Lower lobe of right lung (tissue), 2 donors: ENCODE data around the gene ITPR1. TPM values are rescaled to one million over a fixed set of nuclear protein-coding genes. Genes with fewer than 3 reads are reported as not detected.
A peak's percentile ranks its signal among the peaks of the same experiment; 100 is the strongest.

Experiments used
- ATAC-seq, 2 donors: fragments of 200-7000 bp; cut with Tn5 transposase; one replicate each; pipeline ENCODE4 v1.9.1; 2020 to 2022; ENCODE audit warnings: mild to moderate bottlenecking in 2 of 2, moderate library complexity in 2 of 2
- DNase-seq: peaks from one replicate; pipeline ENCODE4 v3.0.0-alpha.2; 2020
- H3K27ac ChIP-seq: fragments of 200-600 bp; one replicate; pipeline ENCODE4 v1.8.0; 2022
- H3K27me3 ChIP-seq: fragments of 200-600 bp; one replicate; pipeline ENCODE4 v1.8.0; 2022; ENCODE audit warnings: low read depth
- H3K36me3 ChIP-seq: fragments of 200-600 bp; one replicate; pipeline ENCODE4 v1.8.0; 2022; ENCODE audit warnings: mild to moderate bottlenecking
- H3K4me1 ChIP-seq: fragments of 200-600 bp; one replicate; pipeline ENCODE4 v1.8.0; 2022
- H3K4me3 ChIP-seq: fragments of 200-600 bp; one replicate; pipeline ENCODE4 v1.8.0; 2022; ENCODE audit warnings: mild to moderate bottlenecking
- H3K9me3 ChIP-seq: fragments of 200-600 bp; one replicate; pipeline ENCODE4 v1.8.0; 2022
- CTCF ChIP-seq: fragments of 200-600 bp; IDR thresholded peaks from one replicate; pipeline ENCODE4 v1.8.0; 2022; ENCODE audit warnings: antibody characterized with exemption, mild to moderate bottlenecking
- intact Hi-C: fragments of 100-400 bp; cut with DNase I; formaldehyde crosslinking; loops from one replicate; pipeline ENCODE4 v1.11.0; 2022
- total RNA-seq: library from RNA; stranded (reverse); fragmentation: NEBNext Ultra II Directional; extraction: Animal tissue kit (Norgen Biotek cat#: 25700); gene quantifications from one replicate; pipeline ENCODE4 v1.2.1, GENCODE V29; 2021
- donor health status: DM: no; HTN: yes; CAD: no; lungs with severe emphysema.

ITPR1 gene
- total RNA-seq, 1 donor from 2014 or later, result 69.1 TPM

DNA sequence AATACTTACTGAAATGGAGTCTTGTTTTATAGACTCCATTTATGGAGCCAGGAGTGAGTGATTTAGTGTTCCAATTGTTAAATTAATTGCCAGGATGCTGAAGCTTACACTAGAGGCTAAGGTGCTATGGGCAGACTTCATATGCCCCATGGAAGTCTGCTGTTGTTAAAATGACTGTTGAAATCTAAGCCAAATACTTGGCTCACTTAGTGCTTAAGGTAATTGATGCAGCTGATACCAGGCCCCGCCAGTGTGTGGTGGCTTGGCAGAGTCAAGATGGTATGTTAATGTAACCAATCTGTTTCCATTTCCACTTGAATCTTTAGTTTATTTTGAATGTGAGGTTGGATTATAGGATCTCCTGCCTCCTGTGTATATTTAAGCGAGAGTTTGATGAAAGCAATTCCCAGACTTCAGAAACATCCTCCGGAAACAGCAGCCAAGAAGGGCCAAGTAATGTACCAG is 187.1 kb downstream of the ITPR1 start:
- intact Hi-C loops, result no loop called here
- ATAC-seq, result no peak
- no peak for DNase-seq
- H3K27ac ChIP-seq, result no peak overlapping the region
- no peaks in the 10 kb centered on the region for H3K27me3 ChIP-seq
- H3K9me3 ChIP-seq, result no peaks in the 10 kb centered on the region
- no peaks in the 10 kb centered on the region for H3K4me1 ChIP-seq
- H3K36me3 ChIP-seq, result peaks cover 58% of the 10 kb centered on the region
- H3K4me3 ChIP-seq, result no peak overlapping the region
- no peak for TF ChIP-seq CTCF

DNA sequence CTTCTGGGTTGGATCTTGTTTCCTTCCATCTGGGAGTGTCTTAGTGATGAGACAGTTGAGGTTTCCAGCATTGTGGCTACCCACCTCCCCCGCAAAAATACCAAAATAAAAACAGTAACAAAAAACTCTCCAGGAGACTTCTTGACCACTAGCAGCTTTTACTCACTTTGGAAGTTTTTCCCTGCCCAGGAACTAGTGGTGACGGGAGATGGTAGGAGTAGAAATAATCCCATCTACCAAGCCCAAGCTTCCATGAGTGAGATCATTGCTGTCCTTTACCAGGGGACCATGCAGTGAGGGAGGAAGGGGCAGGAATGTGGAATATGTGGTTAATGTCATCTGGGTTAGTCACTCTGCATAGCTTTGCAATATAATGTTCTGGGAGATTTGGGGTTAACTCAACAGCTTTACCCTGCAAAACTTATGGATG is 187.7 kb downstream of the ITPR1 start:
- H3K36me3 ChIP-seq, result peaks cover 65% of the 10 kb centered on the region
- ATAC-seq (no peak), DNase-seq (no peak)
- H3K9me3 ChIP-seq, result no peaks in the 10 kb centered on the region
- no peaks in the 10 kb centered on the region for H3K4me1 ChIP-seq
- intact Hi-C loops, result no loop called here
- no peak overlapping the region for H3K4me3 ChIP-seq
- no peak overlapping the region for H3K27ac ChIP-seq
- TF ChIP-seq CTCF, result no peak
- H3K27me3 ChIP-seq, result no peaks in the 10 kb centered on the region

DNA sequence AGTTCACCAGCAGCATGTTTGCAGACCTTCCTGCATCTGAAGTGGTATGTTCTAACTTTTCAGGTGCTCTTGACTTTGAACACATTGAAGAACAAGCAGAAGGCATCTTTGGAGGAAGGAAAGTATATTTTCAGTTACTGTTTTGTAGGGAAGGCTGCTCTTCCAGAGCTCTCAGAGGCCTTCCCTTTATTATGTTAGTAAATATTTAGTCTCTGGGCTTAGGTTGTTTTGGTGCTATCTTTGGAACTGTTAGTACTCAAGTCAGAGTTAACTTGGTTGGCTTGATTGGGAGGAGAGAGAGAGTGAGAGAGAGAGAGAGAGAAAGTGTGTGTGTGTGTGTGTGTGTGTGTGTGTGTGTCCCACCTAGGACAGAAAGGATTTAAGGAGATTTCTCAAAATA is 188.2 kb downstream of the ITPR1 start:
- no peak overlapping the region for H3K27ac ChIP-seq
- DNase-seq, result no peak
- no peaks in the 10 kb centered on the region for H3K9me3 ChIP-seq
- TF ChIP-seq CTCF, result no peak
- intact Hi-C loops, result no loop called here
- H3K4me1 ChIP-seq, result no peaks in the 10 kb centered on the region
- no peaks in the 10 kb centered on the region for H3K27me3 ChIP-seq
- no peak overlapping the region for H3K4me3 ChIP-seq
- peaks cover 64% of the 10 kb centered on the region for H3K36me3 ChIP-seq
- peak in 1 of 2 donors; percentile 83 for ATAC-seq

DNA sequence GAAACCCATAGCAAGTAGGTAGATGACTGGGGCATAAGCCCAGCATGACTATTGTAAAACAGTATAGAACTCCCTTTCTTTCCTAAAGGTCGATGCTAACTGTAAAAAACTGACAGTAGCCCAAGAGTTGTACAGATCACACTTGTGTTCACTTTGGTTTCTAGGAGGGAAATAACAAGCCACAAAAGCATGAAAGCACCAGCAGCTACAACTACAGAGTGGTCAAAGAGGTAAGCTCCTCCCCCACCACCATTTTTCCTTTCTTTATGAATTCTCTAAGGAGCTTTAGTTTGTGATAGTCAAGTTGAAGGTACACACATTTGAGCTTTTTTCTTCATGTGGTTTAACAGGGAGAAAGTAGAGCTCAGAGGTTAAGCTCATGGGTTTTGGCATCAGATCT is 191.0 kb downstream of the ITPR1 start:
- Histone ChIP-seq H3K9me3 (no peaks in the 10 kb centered on the region), H3K27ac (no peak overlapping the region), H3K4me3 (no peak overlapping the region), H3K4me1 (no peaks in the 10 kb centered on the region), H3K36me3 (peaks cover 61% of the 10 kb centered on the region), H3K27me3 (no peaks in the 10 kb centered on the region)
- ATAC-seq (no peak), DNase-seq (no peak)
- no peak for TF ChIP-seq CTCF
- intact Hi-C loops, result no loop called here

DNA sequence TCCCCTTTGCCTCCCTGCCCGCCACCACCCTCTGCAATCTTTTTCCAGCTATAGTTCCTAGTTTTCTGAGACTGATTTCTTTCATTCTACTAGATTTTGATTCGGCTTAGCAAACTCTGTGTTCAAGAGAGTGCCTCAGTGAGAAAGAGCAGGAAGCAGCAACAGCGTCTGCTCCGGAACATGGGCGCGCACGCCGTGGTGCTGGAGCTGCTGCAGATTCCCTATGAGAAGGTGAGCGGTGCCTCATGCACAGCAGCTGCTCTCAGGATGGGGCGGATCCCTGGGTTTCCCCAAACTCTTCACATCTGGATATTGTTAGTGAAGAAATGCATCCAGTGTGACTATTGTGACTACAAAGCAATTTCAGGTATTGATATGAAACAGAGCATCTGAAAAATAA is 191.8 kb downstream of the ITPR1 start:
- ATAC-seq (no peak), DNase-seq (no peak)

More for the DNA sequence above, 191.8 kb downstream of the ITPR1 start:
- H3K27me3 ChIP-seq, result no peaks in the 10 kb centered on the region
- no peak overlapping the region for H3K27ac ChIP-seq
- intact Hi-C loops, result no loop called here
- no peak overlapping the region for H3K4me3 ChIP-seq
- H3K9me3 ChIP-seq, result no peaks in the 10 kb centered on the region
- H3K4me1 ChIP-seq, result no peaks in the 10 kb centered on the region
- TF ChIP-seq CTCF, result no peak
- H3K36me3 ChIP-seq, result peaks cover 61% of the 10 kb centered on the region
